Measurements from ENCODE around the gene EEF2.

Gene EEF2

GRCh38 chr19:3984908-3985642 lies at the start of gene EEF2:
TSS of gene EEF2 (minus strand) at chr19:3985463. CDS start at chr19:3985380, 83 bp downstream.
- peak; percentile 81 for DNase-seq

GRCh38 chr19:4034048-4035017 lies 49.1 kb upstream of the EEF2 start:
- no peak for DNase-seq

DNA sequence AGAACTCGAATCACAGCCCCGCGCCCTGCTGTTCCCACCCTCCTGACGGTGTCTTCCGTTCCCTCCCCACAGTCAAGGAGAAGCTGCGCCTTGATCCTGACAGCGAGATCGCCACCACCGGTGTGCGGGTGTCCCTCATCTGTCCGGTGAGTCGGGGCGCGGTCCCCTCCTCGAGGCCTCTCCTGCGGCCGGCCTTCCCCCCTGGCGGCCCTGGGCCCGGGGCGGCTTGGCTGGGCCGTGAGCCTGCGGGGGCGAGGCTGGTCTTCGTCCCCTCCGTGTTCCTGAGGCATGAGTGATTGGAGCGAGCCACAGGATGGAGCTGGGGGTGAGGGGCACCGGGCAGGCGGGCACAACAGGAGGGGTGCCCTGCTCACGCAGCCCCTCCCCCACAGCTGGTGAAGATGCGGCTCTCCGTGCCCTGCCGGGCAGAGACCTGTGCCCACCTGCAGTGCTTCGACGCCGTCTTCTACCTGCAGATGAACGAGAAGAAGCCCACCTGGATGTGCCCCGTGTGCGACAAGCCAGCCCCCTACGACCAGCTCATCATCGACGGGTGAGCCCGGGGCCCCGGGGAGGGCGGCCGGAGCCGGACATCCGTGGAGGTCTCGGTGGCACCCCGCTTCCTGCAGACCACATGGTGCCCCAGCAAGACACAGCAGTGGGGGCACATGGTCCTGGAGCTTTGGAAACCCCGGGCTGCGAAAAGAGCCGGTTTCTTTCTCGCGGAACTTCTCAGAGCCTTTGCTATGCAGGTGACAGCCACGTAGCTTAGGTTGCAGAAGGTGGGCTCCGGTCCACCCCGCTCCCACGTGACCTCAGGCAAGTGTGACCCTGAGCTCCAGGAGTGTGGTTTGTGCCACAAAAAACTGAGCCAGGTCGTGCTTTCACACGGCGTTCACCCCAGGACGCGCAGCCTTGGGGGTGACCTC lies 48.0 kb upstream of the EEF2 start:
- no peak for DNase-seq

DNA sequence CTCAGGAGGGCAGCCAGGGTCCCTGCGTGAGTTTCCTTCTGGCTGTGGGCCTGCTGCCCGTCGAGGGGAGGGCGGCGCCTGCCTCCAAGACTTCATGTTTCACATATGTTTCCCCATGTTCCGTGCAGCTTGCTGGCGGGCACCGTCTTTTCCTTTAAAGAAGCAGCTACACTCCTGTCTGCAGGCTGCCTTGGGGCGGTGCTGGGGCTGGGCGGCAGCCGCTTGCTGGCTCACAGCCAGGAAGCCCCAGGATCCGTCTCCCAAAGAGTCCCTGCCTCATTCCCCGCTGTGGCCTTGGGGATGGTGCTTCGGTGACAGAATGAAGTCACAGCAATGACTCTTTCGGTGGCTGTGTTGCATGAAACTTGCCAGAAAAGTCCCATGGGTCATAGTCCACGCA lies 47.2 kb upstream of the EEF2 start:
- no peak for DNase-seq

- no peak for DNase-seq
Measured at GRCh38 chr19:4031420-4031819, 46.2 kb upstream of the EEF2 start.

DNA sequence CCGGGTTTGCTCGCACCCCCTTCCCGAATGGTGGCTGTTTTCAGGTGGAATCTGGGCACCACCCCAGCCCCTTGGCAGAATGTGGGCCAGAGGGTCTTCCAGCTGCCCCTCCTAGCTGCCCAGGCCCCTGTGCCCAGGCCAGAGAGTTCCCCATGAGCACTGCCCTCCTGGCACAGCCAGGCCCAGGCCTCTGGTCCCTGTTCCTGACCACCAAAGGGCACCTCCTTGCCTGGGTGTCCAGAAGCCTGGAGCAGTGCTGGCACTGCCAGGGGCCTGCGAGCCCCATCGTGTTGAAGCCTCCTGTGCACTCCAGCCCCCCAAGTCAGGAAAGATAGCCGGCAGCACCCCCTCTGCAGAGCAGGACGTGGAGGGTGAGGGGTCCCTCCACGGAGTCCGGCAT lies 45.7 kb upstream of the EEF2 start:
- no peak for DNase-seq

DNA sequence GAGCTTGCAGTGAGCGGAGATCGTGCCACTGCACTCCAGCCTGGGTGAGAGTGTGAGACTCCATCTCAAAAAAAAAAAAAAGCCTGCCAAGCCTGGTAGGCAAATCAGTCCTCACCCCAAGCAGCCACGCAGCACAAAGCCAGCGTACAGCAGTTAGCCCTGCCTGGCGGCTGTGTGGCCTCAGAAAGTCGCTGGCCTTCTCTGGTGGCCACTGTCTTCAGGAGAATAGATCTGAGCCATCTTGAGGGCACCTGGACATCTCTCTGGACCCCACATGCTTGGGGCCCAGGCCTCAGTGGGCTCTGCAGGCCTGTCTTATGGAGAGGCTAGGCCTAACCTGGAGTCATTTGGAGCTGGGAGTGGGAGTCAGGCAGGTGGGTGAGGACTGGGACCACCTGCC lies 45.3 kb upstream of the EEF2 start:
- no peak for DNase-seq

GRCh38 chr19:4029247-4029614 lies 44.0 kb upstream of the EEF2 start:
- DNase-seq, result no peak

GRCh38 chr19:4028334-4029246 lies 43.3 kb upstream of the EEF2 start:
- no peak for DNase-seq

GRCh38 chr19:4027146-4027545 lies 41.9 kb upstream of the EEF2 start:
- no peak for DNase-seq

- no peak for DNase-seq
Measured at GRCh38 chr19:4025317-4025716, 40.1 kb upstream of the EEF2 start.

GRCh38 chr19:4023600-4024398 lies 38.5 kb upstream of the EEF2 start:
- no peak for DNase-seq

- DNase-seq, result no peak
Measured at GRCh38 chr19:4019578-4019977, 34.3 kb upstream of the EEF2 start.

DNA sequence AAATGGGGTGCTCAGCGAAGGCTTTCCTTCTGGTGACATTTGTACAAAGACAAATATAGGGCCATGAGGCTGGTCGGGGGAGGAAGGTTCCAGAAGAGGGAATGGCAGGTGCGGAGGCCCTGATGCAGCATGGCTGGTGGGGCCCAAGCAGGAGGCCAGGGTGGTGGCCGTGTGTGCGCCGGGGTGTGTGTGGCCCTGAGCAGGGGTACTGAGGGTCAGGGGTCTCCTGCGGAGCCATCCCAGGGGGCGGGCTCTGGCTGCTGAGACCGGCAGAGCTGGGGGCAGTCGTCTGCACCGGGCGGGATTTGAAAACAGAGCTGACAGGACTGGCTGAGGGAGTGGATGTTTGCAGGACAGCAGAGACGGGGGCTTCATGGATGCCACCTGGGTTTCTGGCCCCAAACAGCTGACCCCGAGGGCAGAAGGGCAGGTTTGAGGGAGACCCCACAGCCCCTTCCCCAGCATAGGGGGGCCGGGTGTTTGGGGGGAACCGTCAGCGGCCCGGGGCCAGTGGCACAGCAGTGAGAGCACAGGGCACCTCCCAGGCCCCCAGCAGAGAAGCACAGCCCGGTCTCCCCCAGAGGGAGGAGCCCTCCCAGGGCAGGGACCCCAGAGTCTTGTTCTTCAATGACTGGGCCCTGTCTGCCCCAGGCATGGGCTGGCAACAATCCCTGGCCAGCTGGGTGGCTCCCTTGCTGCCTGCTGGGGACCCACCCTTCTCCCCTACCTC lies 33.7 kb upstream of the EEF2 start:
- no peak for DNase-seq

DNA sequence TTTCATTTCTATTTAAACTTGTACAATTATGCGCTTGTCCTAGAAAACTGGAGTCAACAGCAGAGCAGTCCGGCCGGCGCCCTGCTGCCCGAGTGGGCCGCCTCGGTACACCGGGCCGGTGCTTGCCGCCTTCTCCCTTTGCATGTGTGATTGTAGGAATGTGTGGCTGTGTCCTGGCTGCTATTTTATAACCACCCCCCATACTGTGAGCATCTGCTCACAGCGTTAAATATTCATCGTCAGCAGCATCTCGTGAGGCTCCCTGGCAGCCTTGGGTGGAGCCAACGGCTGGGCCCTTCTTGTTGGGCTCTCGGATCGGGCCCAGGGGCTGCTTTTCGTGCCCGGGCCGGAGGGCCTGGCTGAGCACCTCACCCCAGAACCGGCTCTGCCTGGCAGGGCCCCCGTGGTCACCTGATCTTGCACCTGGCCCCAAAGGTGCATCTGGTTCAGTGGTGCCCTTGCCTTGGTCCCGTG lies 32.9 kb upstream of the EEF2 start:
- DNase-seq, result no peak

DNA sequence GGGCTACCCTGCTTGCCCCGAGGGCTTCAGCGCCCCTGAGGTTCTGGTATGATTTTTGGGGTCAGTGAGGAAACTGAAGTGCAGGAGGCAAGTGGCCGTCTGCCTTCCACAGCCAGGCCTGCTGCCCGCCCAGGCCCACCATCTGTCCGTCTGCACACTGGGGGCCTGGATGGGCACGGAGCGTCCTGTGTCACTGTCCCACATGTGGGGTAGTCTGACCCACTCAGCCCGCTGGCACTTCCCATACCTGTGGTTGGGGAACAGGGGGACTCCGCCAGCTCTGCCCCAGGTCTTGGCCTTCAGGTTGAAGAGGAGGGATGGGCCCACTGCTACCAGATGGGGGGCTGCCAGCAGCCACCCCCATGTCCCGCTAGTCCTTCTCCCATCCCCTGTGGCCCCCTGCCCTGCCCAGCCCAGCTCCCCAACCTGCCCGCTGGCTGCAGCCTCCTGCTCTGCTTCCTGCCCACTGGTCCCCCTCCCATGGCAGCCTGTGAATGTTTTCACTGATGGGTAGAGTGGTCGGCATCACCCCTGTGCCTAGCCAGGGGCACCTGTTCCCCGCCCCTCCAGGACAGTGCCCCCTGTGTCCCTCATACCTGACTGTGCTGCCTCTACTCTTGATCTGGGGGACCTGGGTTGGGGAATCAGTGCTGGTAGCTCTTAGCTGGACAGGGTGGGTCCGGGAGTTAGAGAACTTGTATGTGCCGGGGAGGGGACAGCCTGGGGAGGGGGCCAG lies 31.8 kb upstream of the EEF2 start:
- DNase-seq, result no peak

GRCh38 chr19:4016486-4016885 lies 31.2 kb upstream of the EEF2 start:
- DNase-seq, result no peak

GRCh38 chr19:4015705-4016402 lies 30.6 kb upstream of the EEF2 start:
- no peak for DNase-seq
